Measurements from ENCODE around the gene DNAJC4.

DNAJC4 gene

DNA sequence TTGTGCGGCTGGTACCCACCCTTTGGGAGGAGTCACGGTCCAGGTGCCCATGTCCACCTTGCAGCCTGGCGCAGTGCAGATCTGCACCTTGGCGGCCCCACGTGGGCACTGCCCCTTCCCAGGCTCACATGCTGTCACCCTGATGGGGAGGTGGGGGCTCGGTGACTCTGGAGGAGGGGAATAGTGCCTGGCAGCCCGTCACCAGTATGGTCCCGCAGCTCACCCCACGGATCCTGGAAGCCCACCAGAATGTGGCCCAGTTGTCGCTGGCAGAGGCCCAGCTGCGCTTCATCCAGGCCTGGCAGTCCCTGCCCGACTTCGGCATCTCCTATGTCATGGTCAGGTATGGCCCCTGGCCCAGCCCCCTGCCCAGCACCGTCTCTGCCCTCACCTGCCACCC is 9.6 kb upstream of the DNAJC4 start:
- no peak for DNase-seq (ENCODE audit: low read depth)
- no peak overlapping the region for H3K4me3 ChIP-seq (ENCODE audit: low read depth, low read length)
- TF ChIP-seq, protein P1, sequence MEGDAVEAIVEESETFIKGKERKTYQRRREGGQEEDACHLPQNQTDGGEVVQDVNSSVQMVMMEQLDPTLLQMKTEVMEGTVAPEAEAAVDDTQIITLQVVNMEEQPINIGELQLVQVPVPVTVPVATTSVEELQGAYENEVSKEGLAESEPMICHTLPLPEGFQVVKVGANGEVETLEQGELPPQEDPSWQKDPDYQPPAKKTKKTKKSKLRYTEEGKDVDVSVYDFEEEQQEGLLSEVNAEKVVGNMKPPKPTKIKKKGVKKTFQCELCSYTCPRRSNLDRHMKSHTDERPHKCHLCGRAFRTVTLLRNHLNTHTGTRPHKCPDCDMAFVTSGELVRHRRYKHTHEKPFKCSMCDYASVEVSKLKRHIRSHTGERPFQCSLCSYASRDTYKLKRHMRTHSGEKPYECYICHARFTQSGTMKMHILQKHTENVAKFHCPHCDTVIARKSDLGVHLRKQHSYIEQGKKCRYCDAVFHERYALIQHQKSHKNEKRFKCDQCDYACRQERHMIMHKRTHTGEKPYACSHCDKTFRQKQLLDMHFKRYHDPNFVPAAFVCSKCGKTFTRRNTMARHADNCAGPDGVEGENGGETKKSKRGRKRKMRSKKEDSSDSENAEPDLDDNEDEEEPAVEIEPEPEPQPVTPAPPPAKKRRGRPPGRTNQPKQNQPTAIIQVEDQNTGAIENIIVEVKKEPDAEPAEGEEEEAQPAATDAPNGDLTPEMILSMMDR (IDR thresholded peaks at IDR 0.05; ENCODE audit: low read depth, low read length), result no peak
- TF ChIP-seq POLR2A (IDR thresholded peaks at IDR 0.05; ENCODE audit: extremely low read depth, insufficient read length) (no peak), MYC (IDR thresholded peaks at IDR 0.05; ENCODE audit: low read depth, low read length) (no peak)
- TF ChIP-seq, protein P2, sequence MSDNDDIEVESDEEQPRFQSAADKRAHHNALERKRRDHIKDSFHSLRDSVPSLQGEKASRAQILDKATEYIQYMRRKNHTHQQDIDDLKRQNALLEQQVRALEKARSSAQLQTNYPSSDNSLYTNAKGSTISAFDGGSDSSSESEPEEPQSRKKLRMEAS (IDR thresholded peaks at IDR 0.05; ENCODE audit: low read depth, low read length), result no peak

DNA sequence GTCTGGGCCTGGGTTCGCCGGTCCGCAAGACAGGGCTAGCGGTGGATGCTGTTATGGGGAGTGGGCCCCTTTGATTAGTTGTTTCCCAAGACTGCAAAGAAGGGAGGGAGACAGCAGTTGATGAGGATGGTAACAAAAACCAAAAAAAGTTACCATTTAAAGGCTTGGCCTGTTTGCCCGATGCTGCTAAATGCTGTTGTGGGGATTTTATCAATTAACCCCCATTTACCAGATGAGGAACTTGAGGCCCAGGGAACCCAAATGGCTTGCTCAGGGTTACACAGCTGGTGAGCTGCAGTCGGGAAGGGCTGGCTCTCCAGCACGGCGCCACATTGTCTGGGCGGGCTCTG is 7.7 kb upstream of the DNAJC4 start:
- peak; percentile 37 for DNase-seq (ENCODE audit: low read depth)
- TF ChIP-seq, protein P1 (IDR thresholded peaks at IDR 0.05; ENCODE audit: low read depth, low read length), result no peak
- TF ChIP-seq POLR2A (IDR thresholded peaks at IDR 0.05; ENCODE audit: extremely low read depth, insufficient read length) (no peak), MYC (IDR thresholded peaks at IDR 0.05; ENCODE audit: low read depth, low read length) (no peak)
- H3K4me3 ChIP-seq (ENCODE audit: low read depth, low read length), result no peak overlapping the region

DNA sequence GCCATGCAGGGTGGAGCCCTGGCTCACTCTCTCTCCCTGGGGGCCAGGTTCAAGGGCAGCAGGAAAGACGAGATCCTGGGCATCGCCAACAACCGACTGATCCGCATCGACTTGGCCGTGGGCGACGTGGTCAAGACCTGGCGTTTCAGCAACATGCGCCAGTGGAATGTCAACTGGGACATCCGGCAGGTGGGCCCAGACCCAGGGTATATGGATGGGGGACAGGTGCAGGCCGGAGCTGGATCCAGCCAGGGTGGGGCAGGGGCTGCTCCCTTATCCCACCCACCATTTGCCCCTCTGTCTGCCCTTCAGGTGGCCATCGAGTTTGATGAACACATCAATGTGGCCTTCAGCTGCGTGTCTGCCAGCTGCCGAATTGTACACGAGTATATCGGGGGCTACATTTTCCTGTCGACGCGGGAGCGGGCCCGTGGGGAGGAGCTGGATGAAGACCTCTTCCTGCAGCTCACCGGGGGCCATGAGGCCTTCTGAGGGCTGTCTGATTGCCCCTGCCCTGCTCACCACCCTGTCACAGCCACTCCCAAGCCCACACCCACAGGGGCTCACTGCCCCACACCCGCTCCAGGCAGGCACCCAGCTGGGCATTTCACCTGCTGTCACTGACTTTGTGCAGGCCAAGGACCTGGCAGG is 7.2 kb upstream of the DNAJC4 start:
- no peak overlapping the region for H3K4me3 ChIP-seq (ENCODE audit: low read depth, low read length)
- DNase-seq (ENCODE audit: low read depth), result no peak
- TF ChIP-seq, protein P2 (IDR thresholded peaks at IDR 0.05; ENCODE audit: low read depth, low read length), result no peak
- TF ChIP-seq, protein P1 (IDR thresholded peaks at IDR 0.05; ENCODE audit: low read depth, low read length), result no peak
- TF ChIP-seq MYC (IDR thresholded peaks at IDR 0.05; ENCODE audit: low read depth, low read length) (no peak), POLR2A (IDR thresholded peaks at IDR 0.05; ENCODE audit: extremely low read depth, insufficient read length) (no peak)

DNA sequence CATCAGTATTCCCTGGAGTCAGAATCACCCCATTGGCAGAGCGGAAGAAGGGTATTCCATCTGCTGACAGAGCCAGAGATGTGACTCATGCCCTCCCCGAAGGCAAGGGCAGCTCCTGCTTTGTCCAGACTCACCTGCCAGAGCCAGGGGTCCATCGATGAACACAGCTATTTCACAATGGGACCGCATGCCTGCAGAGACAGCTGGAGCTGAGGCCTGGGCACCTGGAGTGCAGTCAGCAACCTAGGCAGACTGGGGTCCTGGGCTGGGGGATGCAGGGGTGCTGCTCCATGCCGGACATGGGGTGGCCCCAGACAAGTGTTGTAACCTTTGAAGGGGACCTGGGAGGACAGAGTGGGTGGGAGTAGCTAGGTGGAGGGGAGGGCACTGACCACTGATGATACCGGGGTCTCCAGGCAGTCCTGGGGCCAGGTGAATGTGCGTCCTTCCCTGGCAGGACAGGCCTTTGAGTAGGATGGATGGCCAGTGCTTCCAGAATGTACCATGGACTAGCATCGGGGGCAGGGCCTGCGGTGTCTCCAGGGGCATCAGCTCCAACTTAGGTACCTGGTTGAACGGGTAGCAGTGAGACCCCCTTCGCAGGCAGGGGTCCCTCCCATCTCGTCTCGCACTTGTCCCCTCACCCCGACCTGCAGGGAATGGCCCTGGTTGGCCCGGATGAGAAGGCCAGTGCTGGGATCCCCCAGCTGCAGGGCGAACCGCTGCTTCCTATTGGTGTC is 6.0 kb upstream of the DNAJC4 start:
- no peak overlapping the region for H3K4me3 ChIP-seq (ENCODE audit: low read depth, low read length)
- DNase-seq (ENCODE audit: low read depth), result no peak
- TF ChIP-seq, protein P1 (IDR thresholded peaks at IDR 0.05; ENCODE audit: low read depth, low read length), result no peak
- TF ChIP-seq, protein P2 (IDR thresholded peaks at IDR 0.05; ENCODE audit: low read depth, low read length), result no peak
- TF ChIP-seq POLR2A (IDR thresholded peaks at IDR 0.05; ENCODE audit: extremely low read depth, insufficient read length) (no peak), MYC (IDR thresholded peaks at IDR 0.05; ENCODE audit: low read depth, low read length) (no peak)

DNA sequence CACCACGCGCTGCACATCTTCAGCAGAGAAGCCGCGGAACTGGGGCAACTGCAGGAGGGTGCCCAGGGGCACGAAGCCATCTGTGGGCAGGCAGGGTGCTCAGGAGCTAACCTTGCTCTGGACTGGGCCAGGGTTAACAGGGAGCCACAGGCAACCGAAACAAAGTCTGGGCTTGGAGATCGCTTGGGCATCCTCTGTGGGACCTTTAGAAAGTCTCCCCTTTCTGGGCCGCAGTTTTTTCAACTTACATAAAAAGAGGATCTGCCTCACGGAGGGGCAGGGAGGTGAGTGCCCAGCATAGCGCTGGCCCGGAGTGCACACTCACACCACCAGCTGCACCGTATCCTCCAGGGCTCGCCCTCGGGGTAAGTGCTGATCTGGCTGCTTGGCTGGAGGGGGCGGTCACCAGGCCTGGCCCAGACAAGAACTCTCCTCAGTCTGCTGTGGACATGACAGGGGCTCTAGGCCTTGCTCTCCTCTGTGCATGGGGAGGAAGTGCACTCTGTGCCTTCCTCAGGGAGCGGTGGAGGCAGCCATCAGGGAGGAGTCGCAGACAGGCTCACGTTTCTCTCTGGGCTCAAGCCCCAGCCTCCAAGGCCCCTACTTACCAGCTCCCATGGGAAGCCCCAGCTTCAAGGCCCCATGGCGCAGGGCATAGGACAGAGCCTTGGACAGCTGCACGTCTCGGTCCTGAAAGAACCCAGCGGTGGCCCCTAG is 5.3 kb upstream of the DNAJC4 start:
- TF ChIP-seq POLR2A (IDR thresholded peaks at IDR 0.05; ENCODE audit: extremely low read depth, insufficient read length) (no peak), MYC (IDR thresholded peaks at IDR 0.05; ENCODE audit: low read depth, low read length) (no peak)
- TF ChIP-seq, protein P1 (IDR thresholded peaks at IDR 0.05; ENCODE audit: low read depth, low read length), result no peak
- TF ChIP-seq, protein P2 (IDR thresholded peaks at IDR 0.05; ENCODE audit: low read depth, low read length), result no peak
- DNase-seq (ENCODE audit: low read depth), result peak; percentile 49
- H3K4me3 ChIP-seq (ENCODE audit: low read depth, low read length), result peak overlapping the region; percentile 83
